B cell (primary cell): ENCODE measurements around the gene LLCFC1. TPM values are rescaled to one million over a fixed set of nuclear protein-coding genes. Genes with fewer than 3 reads are reported as not detected.

Experiments used
- ATAC-seq: fragments of 200-7000 bp; cut with Tn5 transposase; one replicate; pipeline ENCODE4 v1.10.0; 2021; ENCODE audit warnings: low read depth, mild to moderate bottlenecking, moderate number of reproducible peaks, moderate library complexity
- CTCF ChIA-PET: fragments of 350-600 bp; sonication (Branson Sonifier 250); formaldehyde crosslinking; loops from one replicate; lab custom pipeline; 2021; ENCODE audit warnings: antibody characterized with exemption, inconsistent platforms; lab: Charles Lee
- POLR2A ChIA-PET: fragments of 350-600 bp; sonication (Branson Sonifier 250); formaldehyde crosslinking; loops from one replicate; lab custom pipeline; 2021; ENCODE audit warnings: antibody characterized with exemption; lab: Charles Lee
- DNase-seq: peaks from one replicate; pipeline ENCODE4 v3.0.0; 2013
- H2AFZ ChIP-seq: 2 replicates; pipeline ENCODE4 v1.6.1; 2012; ENCODE audit warnings: mild to moderate bottlenecking, low read depth, low read length; ENCODE audit not compliant: insufficient read depth, poor library complexity, severe bottlenecking
- H3K27ac ChIP-seq, 2 donors: 1 replicate in 1 of 2; 2 replicates in 1 of 2; pipeline ENCODE4 v1.5.1; 2012 to 2013; ENCODE audit warnings: low read length in 2 of 2, mild to moderate bottlenecking in 2 of 2, moderate library complexity in 1 of 2
- H3K27me3 ChIP-seq, 4 experiments: fragments of 200-600 bp in 1 of 4; sonication (generic) in 1 of 4; replicated peaks in 1 of 4; 1 replicate in 2 of 4; 2 replicates in 2 of 4; pipeline versions ENCODE4 v1.6.1 to v1.7.0; 2013 to 2016; ENCODE audit warnings: low read length in 3 of 4, mild to moderate bottlenecking in 2 of 4, mixed read lengths in 1 of 4, moderate library complexity in 1 of 4; ENCODE audit not compliant: insufficient read depth in 4 of 4, control insufficient read depth in 3 of 4; ENCODE audit errors: control extremely low read depth in 1 of 4
- H3K36me3 ChIP-seq, 2 experiments: replicated peaks in 1 of 2; 1 replicate in 1 of 2; 2 replicates in 1 of 2; pipeline versions ENCODE4 v1.6.1 to v1.7.1; 2013; ENCODE audit warnings: low read length in 1 of 2; ENCODE audit not compliant: insufficient read depth in 2 of 2, control insufficient read depth in 1 of 2; ENCODE audit errors: control extremely low read depth in 1 of 2, extremely low read depth in 1 of 2
- H3K4me1 ChIP-seq, 2 donors: fragments of 200-600 bp in 1 of 2; sonication (generic) in 1 of 2; 1 replicate in 1 of 2; 2 replicates in 1 of 2; pipeline versions ENCODE4 v1.5.1 to v1.6.1; 2013 to 2017; ENCODE audit warnings: low read length in 2 of 2; ENCODE audit not compliant: control insufficient read depth in 2 of 2, insufficient read depth in 2 of 2
- H3K4me2 ChIP-seq: replicated peaks from 2 replicates; pipeline ENCODE3; 2012; ENCODE audit warnings: mild to moderate bottlenecking, low read depth, low read length; ENCODE audit not compliant: poor library complexity, severe bottlenecking
- H3K4me3 ChIP-seq, 5 experiments: fragments of 200-600 bp in 1 of 5; sonication (generic) in 1 of 5; 1 replicate in 3 of 5; 2 replicates in 2 of 5; pipeline versions ENCODE4 v1.5.1 to v1.7.0; 2011 to 2016; ENCODE audit warnings: low read length in 4 of 5, mild to moderate bottlenecking in 4 of 5, low read depth in 2 of 5, control low read depth in 1 of 5, moderate library complexity in 1 of 5; ENCODE audit not compliant: insufficient read depth in 1 of 5; ENCODE audit errors: control extremely low read depth in 1 of 5, extremely low read depth in 1 of 5
- H3K79me2 ChIP-seq: fragments of 200-600 bp; sonication (generic); one replicate; pipeline ENCODE4 v1.6.0; 2016; ENCODE audit warnings: low read length; ENCODE audit not compliant: control insufficient read depth, insufficient read depth
- H3K9ac ChIP-seq: fragments of 200-600 bp; sonication (generic); 2 replicates; pipeline ENCODE4 v1.6.1; 2017; ENCODE audit warnings: mild to moderate bottlenecking, low read length, moderate library complexity
- H3K9me3 ChIP-seq, 3 donors: one replicate each; pipeline versions ENCODE4 v1.6.1 to v1.7.1; 2013; ENCODE audit warnings: low read length in 2 of 3; ENCODE audit not compliant: control insufficient read depth in 2 of 3, insufficient read depth in 1 of 3; ENCODE audit errors: control extremely low read depth in 1 of 3
- H4K20me1 ChIP-seq: 2 replicates; pipeline ENCODE4 v1.6.0; 2012; ENCODE audit warnings: mild to moderate bottlenecking, low read length; ENCODE audit not compliant: insufficient read depth, control insufficient read depth, poor library complexity, severe bottlenecking
- H3K27ac Mint-ChIP-seq: one replicate; pipeline ENCODE4 v1.8.0; 2021; ENCODE audit warnings: mixed read lengths
- H3K27me3 Mint-ChIP-seq: one replicate; pipeline ENCODE4 v1.8.0; 2021; ENCODE audit warnings: mixed read lengths
- H3K4me1 Mint-ChIP-seq: one replicate; pipeline ENCODE4 v1.8.0; 2021; ENCODE audit warnings: mixed read lengths
- H3K4me3 Mint-ChIP-seq: one replicate; pipeline ENCODE4 v1.8.0; 2021; ENCODE audit warnings: mixed read lengths
- H3K9me3 Mint-ChIP-seq: one replicate; pipeline ENCODE4 v1.8.0; 2022; ENCODE audit warnings: mixed read lengths; ENCODE audit not compliant: insufficient read depth
- CTCF ChIP-seq: fragments of 200-600 bp; IDR thresholded peaks from one replicate; pipeline ENCODE4 v1.8.0; 2022; ENCODE audit warnings: antibody characterized with exemption, mild to moderate bottlenecking
- EZH2 ChIP-seq: IDR thresholded peaks from 2 replicates; pipeline ENCODE4 v1.6.1; 2012; ENCODE audit warnings: borderline replicate concordance, low read depth, mild to moderate bottlenecking, moderate library complexity, low read length; ENCODE audit not compliant: insufficient read depth, poor library complexity, severe bottlenecking
- WGBS: methylation state at CpG from one replicate; pipeline ENCODE4 v1.1.5; 2013; ENCODE audit warnings: missing lambda C conversion rate; ENCODE audit not compliant: insufficient coverage; 5-methylcytosine and 5-hydroxymethylcytosine counted together
- intact Hi-C: fragments of 100-400 bp; cut with micrococcal nuclease; formaldehyde crosslinking; loops from one replicate; pipeline ENCODE4 v1.10.0; 2022
- polyA plus RNA-seq: library from polyadenylated mRNA; depleted of rRNA; stranded (reverse); fragments of >200 nt; gene quantifications from 2 replicates; pipeline ENCODE4 v1.2.3, GENCODE V29; 2012
- total RNA-seq, 2 donors: library from RNA; stranded (reverse); fragments of 120-200 nt in 1 of 2; gene quantifications; 1 replicate in 1 of 2; 2 replicates in 1 of 2; pipeline versions ENCODE4 v1.2.3 to v1.2.4, GENCODE V29; 2013 to 2022

The LLCFC1 gene
- total and polyA plus RNA-seq, 2 donors (not counting 1 experiment from before 2014, with no cell fraction given), result not detected

DNA sequence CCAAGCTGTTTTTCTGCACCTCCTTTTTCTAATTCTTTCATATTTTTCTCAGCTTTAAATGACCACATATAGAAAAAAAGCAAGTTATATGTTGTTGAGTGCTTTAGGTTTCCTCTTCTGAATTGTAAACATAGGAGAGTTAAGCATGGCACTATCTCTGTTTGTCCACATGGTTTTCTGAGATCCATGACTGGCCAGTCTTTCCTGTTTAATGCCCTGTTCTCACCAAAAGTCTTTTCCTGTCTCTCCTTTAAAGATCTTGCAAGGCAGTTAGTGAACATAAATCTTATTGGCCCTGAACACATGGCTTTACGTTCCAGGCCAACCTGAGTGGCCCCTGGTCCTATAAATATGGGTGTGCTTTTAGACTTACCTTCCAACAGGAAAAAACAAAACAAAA lies 25.2 kb upstream of the LLCFC1 start:
- TF ChIP-seq EZH2 (no peak), CTCF (no peak)
- POLR2A ChIA-PET, result no interaction called here

DNA sequence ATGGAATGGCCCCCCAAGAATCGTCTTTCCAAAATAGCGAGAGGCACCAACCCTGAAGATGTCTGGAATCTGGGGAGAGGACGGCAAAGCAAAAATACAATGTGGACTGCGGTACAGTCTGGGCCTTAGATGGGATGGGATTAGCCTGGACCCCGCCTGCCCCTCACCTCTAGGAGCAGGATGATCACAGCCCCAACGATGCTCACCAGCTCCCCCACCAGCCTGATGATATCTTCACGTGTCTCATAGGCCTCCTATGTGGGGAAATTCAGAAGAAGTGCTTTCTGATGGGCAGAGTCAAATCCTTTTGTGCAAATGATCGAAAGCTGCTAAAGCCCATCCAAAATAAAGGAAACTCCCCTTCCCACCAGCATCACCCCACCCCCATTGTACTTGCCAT lies 24.0 kb upstream of the LLCFC1 start:
- H3K27me3 ChIP-seq, result peaks cover 0 to 11% (median 2%) of the 10 kb centered on the region in 4 experiments
- H3K9ac ChIP-seq, result no peak overlapping the region
- TF ChIP-seq EZH2 (no peak), CTCF (no peak)
- 98% methylated on average over 4 of the region's 8 CpGs for WGBS
- no peak overlapping the region for H3K4me3 ChIP-seq
- H4K20me1 ChIP-seq, result no peaks in the 10 kb centered on the region
- Mint-ChIP-seq H3K27ac (no peak overlapping the region), H3K4me1 (no peaks in the 10 kb centered on the region), H3K27me3 (peaks cover 37% of the 10 kb centered on the region), H3K4me3 (no peak overlapping the region), H3K9me3 (no peaks in the 10 kb centered on the region)
- no peaks in the 10 kb centered on the region for H3K9me3 ChIP-seq
- H3K27ac ChIP-seq, result no peak overlapping the region
- H3K4me1 ChIP-seq, result no peaks in the 10 kb centered on the region
- ChIA-PET POLR2A (no interaction called here), CTCF (interaction anchor here (1.7 kb wide), 1 partner anchor 325 kb away, joined by 5 read pairs; no protein-coding TSS in a partner anchor)
- no peak for ATAC-seq
- no peak overlapping the region for H2AFZ ChIP-seq
- intact Hi-C loops, result no loop called here
- DNase-seq, result no peak
- no peak overlapping the region for H3K4me2 ChIP-seq
- no peaks in the 10 kb centered on the region for H3K79me2 ChIP-seq
- no peaks in the 10 kb centered on the region for H3K36me3 ChIP-seq

More for the DNA sequence above, 25.2 kb upstream of the LLCFC1 start:
- WGBS, result no CpG with 5 or more reads among the region's 1 CpG
- Histone ChIP-seq H4K20me1 (no peaks in the 10 kb centered on the region), H3K27me3 (peaks cover 0 to 11% (median 2%) of the 10 kb centered on the region in 4 experiments), H3K9me3 (no peaks in the 10 kb centered on the region), H3K27ac (no peak overlapping the region), H3K4me3 (no peak overlapping the region), H2AFZ (no peak overlapping the region), H3K9ac (no peak overlapping the region), H3K4me1 (no peaks in the 10 kb centered on the region), H3K36me3 (no peaks in the 10 kb centered on the region), H3K79me2 (no peaks in the 10 kb centered on the region), H3K4me2 (no peak overlapping the region)
- Mint-ChIP-seq H3K9me3 (no peaks in the 10 kb centered on the region), H3K4me3 (no peak overlapping the region), H3K27me3 (peaks cover 36% of the 10 kb centered on the region), H3K4me1 (no peaks in the 10 kb centered on the region), H3K27ac (no peak overlapping the region)
- ATAC-seq, result no peak
- CTCF ChIA-PET, result no interaction called here
- DNase-seq, result no peak
- intact Hi-C loops, result no loop called here
